Lower leg skin (tissue), 4 donors: Measurements from ENCODE around the gene GALNT12. TPM values are rescaled to one million over a fixed set of nuclear protein-coding genes. Genes with fewer than 3 reads are reported as not detected.

Experiments used
- DNase-seq, 2 donors: peaks; one replicate each; pipeline ENCODE4 v3.0.0-alpha.2; 2019; ENCODE audit warnings: low spot score in 2 of 2
- H3K4me3 ChIP-seq: fragments of 200-600 bp; sonication (generic); 2 replicates; pipeline ENCODE4 v1.5.1; 2017; ENCODE audit warnings: mild to moderate bottlenecking, low read depth; ENCODE audit not compliant: poor library complexity, severe bottlenecking
- CTCF ChIP-seq, 3 donors: fragments of 450-650 bp; IDR thresholded peaks; one replicate each; pipeline ENCODE4 v1.5.1; 2016; ENCODE audit warnings: antibody characterized with exemption in 3 of 3, mild to moderate bottlenecking in 3 of 3, moderate library complexity in 2 of 3
- POLR2A ChIP-seq, 2 donors: fragments of 450-650 bp; IDR thresholded peaks; one replicate each; pipeline ENCODE4 v1.6.1; 2016 to 2017; ENCODE audit warnings: antibody characterized with exemption in 2 of 2, mild to moderate bottlenecking in 1 of 2, moderate library complexity in 1 of 2
- WGBS, 2 donors: methylation state at CpG; one replicate each; pipeline ENCODE4 v1.1.5; 2018; 5-methylcytosine and 5-hydroxymethylcytosine counted together
- intact Hi-C: fragments of 100-400 bp; cut with DNase I; formaldehyde crosslinking; loops from one replicate; pipeline ENCODE4 v1.15.0; 2023; ENCODE audit warnings: low total_unique reads
- total RNA-seq, 4 donors: library from RNA; depleted of rRNA; stranded (reverse); fragments of >200 nt; gene quantifications; one replicate each; pipeline ENCODE4 v1.1.0, GENCODE V29; 2016

Gene GALNT12
- total RNA-seq, 4 donors from 2014 or later: 4.9 to 8.5 (median 6.4) TPM

- H3K4me3 ChIP-seq: no peak overlapping the region
- intact Hi-C loops: no loop called here
- 20 to 24% methylated on average over 6 of the region's 6 CpGs for WGBS, 2 donors
- TF ChIP-seq CTCF (IDR thresholded peaks at IDR 0.05) (no peak), POLR2A (IDR thresholded peaks at IDR 0.05) (no peak)
- DNase-seq: no peak
These were observed 59.1 kb downstream of the GALNT12 start for GRCh38 chr9:98866435-98867102.

GRCh38 chr9:98867103-98867428, 59.6 kb downstream of the GALNT12 start:
- no peak for DNase-seq
- no peak overlapping the region for H3K4me3 ChIP-seq
- 33% methylated on average over 1 of the region's 1 CpG for WGBS, 2 donors
- no peak for TF ChIP-seq POLR2A (IDR thresholded peaks at IDR 0.05)
- no peak for TF ChIP-seq CTCF (IDR thresholded peaks at IDR 0.05)
- intact Hi-C loops: no loop called here

- WGBS, 2 donors: 48 to 57% methylated on average over 4 of the region's 4 CpGs
- intact Hi-C loops: no loop called here
- TF ChIP-seq POLR2A (IDR thresholded peaks at IDR 0.05) (no peak), CTCF (IDR thresholded peaks at IDR 0.05) (no peak)
- H3K4me3 ChIP-seq: no peak overlapping the region
- DNase-seq: peak; percentile 77 to 93
These were observed 60.1 kb downstream of the GALNT12 start for GRCh38 chr9:98867429-98868168.

- TF ChIP-seq POLR2A (IDR thresholded peaks at IDR 0.05): no peak
- WGBS, 2 donors: 87 to 90% methylated on average over 8 of the region's 8 CpGs
- H3K4me3 ChIP-seq: no peak overlapping the region
- peak in 1 of 2 donors; percentile 79 for DNase-seq
- intact Hi-C loops: no loop called here
These were observed 61.7 kb downstream of the GALNT12 start for GRCh38 chr9:98869078-98869745.

- WGBS, 2 donors: 80 to 83% methylated on average over 3 of the region's 3 CpGs
- DNase-seq: no peak
- H3K4me3 ChIP-seq: no peak overlapping the region
- intact Hi-C loops: no loop called here
- TF ChIP-seq POLR2A (IDR thresholded peaks at IDR 0.05) (no peak), CTCF (IDR thresholded peaks at IDR 0.05) (no peak)
These were observed 62.4 kb downstream of the GALNT12 start for GRCh38 chr9:98869866-98870265.
